ENCODE data around the gene ACOD1.

ACOD1 gene

GRCh38 chr13:76967031-76967430 lies 18.7 kb downstream of the ACOD1 start:
- DNase-seq (ENCODE audit: low spot score) (no peak), ATAC-seq (ENCODE audit: low read depth) (no peak)
- Histone ChIP-seq H3K4me1 (ENCODE audit: insufficient read depth, poor library complexity, severe bottlenecking) (peaks cover 6% of the 10 kb centered on the region), H3K27ac (ENCODE audit: poor library complexity, severe bottlenecking) (no peak overlapping the region), H3K36me3 (ENCODE audit: low read depth) (no peaks in the 10 kb centered on the region), H3K4me3 (ENCODE audit: severe bottlenecking) (no peak overlapping the region), H3K27me3 (ENCODE audit: insufficient read depth, poor library complexity, severe bottlenecking) (no peaks in the 10 kb centered on the region), H3K9me3 (ENCODE audit: severe bottlenecking) (no peaks in the 10 kb centered on the region)
- no peak for TF ChIP-seq CTCF (IDR thresholded peaks at IDR 0.05; ENCODE audit: poor library complexity, severe bottlenecking)

- Histone ChIP-seq H3K4me3 (ENCODE audit: severe bottlenecking) (no peak overlapping the region), H3K36me3 (ENCODE audit: low read depth) (no peaks in the 10 kb centered on the region), H3K9me3 (ENCODE audit: severe bottlenecking) (no peaks in the 10 kb centered on the region), H3K27me3 (ENCODE audit: insufficient read depth, poor library complexity, severe bottlenecking) (no peaks in the 10 kb centered on the region), H3K4me1 (ENCODE audit: insufficient read depth, poor library complexity, severe bottlenecking) (peaks cover 6% of the 10 kb centered on the region), H3K27ac (ENCODE audit: poor library complexity, severe bottlenecking) (no peak overlapping the region)
- DNase-seq (ENCODE audit: low spot score) (no peak), ATAC-seq (ENCODE audit: low read depth) (no peak)
- no peak for TF ChIP-seq CTCF (IDR thresholded peaks at IDR 0.05; ENCODE audit: poor library complexity, severe bottlenecking)
Measured at GRCh38 chr13:76968041-76968440, 19.7 kb downstream of the ACOD1 start.

- no peak for DNase-seq (ENCODE audit: low spot score)
- Histone ChIP-seq H3K27me3 (ENCODE audit: insufficient read depth, poor library complexity, severe bottlenecking) (no peaks in the 10 kb centered on the region), H3K9me3 (ENCODE audit: severe bottlenecking) (no peaks in the 10 kb centered on the region), H3K4me1 (ENCODE audit: insufficient read depth, poor library complexity, severe bottlenecking) (peaks cover 6% of the 10 kb centered on the region), H3K4me3 (ENCODE audit: severe bottlenecking) (no peak overlapping the region), H3K27ac (ENCODE audit: poor library complexity, severe bottlenecking) (no peak overlapping the region), H3K36me3 (ENCODE audit: low read depth) (no peaks in the 10 kb centered on the region)
- ATAC-seq (ENCODE audit: low read depth), result peak; percentile 84
- no peak for TF ChIP-seq CTCF (IDR thresholded peaks at IDR 0.05; ENCODE audit: poor library complexity, severe bottlenecking)
Measured at GRCh38 chr13:76969488-76970365, 21.4 kb downstream of the ACOD1 start.

GRCh38 chr13:76971215-76971614 lies 22.9 kb downstream of the ACOD1 start:
- DNase-seq (ENCODE audit: low spot score), result no peak

More at GRCh38 chr13:76971215-76971614, 22.9 kb downstream of the ACOD1 start:
- no peaks in the 10 kb centered on the region for H3K9me3 ChIP-seq (ENCODE audit: severe bottlenecking)
- H3K27me3 ChIP-seq (ENCODE audit: insufficient read depth, poor library complexity, severe bottlenecking), result no peaks in the 10 kb centered on the region
- no peaks in the 10 kb centered on the region for H3K36me3 ChIP-seq (ENCODE audit: low read depth)
- no peak for TF ChIP-seq CTCF (IDR thresholded peaks at IDR 0.05; ENCODE audit: poor library complexity, severe bottlenecking)
- no peak for ATAC-seq (ENCODE audit: low read depth)
- H3K27ac ChIP-seq (ENCODE audit: poor library complexity, severe bottlenecking), result no peak overlapping the region
- no peak overlapping the region for H3K4me3 ChIP-seq (ENCODE audit: severe bottlenecking)
- H3K4me1 ChIP-seq (ENCODE audit: insufficient read depth, poor library complexity, severe bottlenecking), result peaks cover 11% of the 10 kb centered on the region
